LNCaP clone FGC (cell line): ENCODE results near the gene SLFN12.
"Not testable (repeated sequence)": the region's sequence is repeated elsewhere in the genome, so short reads cannot be mapped to it uniquely, and the experiment has no call there.

Experiments
- DNase-seq: peaks from one replicate; pipeline ENCODE4 v3.0.0-alpha.2; 2011; ENCODE audit warnings: low read depth
- H3K4me3 ChIP-seq: 2 replicates; pipeline ENCODE4 v1.5.1; 2011; ENCODE audit warnings: mild to moderate bottlenecking, low read depth, low read length, control low read depth
- TF ChIP-seq, protein P1 (sequence below): IDR thresholded peaks from 2 replicates; pipeline ENCODE4 v1.5.1; 2012; ENCODE audit warnings: mild to moderate bottlenecking; ENCODE audit not compliant: control insufficient read depth, insufficient read depth; ENCODE audit errors: extremely low read depth

The SLFN12 gene

GRCh38 chr17:35438433-35438832, 6.1 kb upstream of the SLFN12 start:
- DNase-seq: no peak
- H3K4me3 ChIP-seq: no peak overlapping the region
- TF ChIP-seq, protein P1, sequence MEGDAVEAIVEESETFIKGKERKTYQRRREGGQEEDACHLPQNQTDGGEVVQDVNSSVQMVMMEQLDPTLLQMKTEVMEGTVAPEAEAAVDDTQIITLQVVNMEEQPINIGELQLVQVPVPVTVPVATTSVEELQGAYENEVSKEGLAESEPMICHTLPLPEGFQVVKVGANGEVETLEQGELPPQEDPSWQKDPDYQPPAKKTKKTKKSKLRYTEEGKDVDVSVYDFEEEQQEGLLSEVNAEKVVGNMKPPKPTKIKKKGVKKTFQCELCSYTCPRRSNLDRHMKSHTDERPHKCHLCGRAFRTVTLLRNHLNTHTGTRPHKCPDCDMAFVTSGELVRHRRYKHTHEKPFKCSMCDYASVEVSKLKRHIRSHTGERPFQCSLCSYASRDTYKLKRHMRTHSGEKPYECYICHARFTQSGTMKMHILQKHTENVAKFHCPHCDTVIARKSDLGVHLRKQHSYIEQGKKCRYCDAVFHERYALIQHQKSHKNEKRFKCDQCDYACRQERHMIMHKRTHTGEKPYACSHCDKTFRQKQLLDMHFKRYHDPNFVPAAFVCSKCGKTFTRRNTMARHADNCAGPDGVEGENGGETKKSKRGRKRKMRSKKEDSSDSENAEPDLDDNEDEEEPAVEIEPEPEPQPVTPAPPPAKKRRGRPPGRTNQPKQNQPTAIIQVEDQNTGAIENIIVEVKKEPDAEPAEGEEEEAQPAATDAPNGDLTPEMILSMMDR: no peak

GRCh38 chr17:35433075-35433894, 985 bp upstream of the SLFN12 start:
- TF ChIP-seq, protein P1: no peak
- DNase-seq: peak; percentile 25
- H3K4me3 ChIP-seq: no peak overlapping the region

DNA sequence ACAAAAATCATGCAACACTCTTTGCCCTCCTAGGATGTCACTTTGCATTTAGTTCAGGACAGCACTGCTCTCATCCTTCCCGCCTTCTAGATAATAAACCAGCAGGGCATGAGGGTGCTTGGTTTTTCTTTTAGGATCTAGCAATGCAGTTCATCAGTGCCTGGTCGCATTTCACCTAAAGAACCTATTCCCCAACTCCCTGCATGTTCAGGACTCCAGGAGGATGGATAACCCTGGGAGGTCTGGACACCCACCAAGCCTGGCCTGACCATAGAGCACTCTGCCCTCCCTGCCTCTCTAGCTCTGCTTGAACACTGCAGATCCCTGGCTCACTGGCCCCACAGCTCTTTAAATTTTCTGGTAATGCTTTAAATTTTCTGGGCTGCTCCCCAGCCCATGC, 2.6 kb downstream of the SLFN12 start:
- no peak overlapping the region for H3K4me3 ChIP-seq
- TF ChIP-seq, protein P1: no peak
- DNase-seq: no peak

DNA sequence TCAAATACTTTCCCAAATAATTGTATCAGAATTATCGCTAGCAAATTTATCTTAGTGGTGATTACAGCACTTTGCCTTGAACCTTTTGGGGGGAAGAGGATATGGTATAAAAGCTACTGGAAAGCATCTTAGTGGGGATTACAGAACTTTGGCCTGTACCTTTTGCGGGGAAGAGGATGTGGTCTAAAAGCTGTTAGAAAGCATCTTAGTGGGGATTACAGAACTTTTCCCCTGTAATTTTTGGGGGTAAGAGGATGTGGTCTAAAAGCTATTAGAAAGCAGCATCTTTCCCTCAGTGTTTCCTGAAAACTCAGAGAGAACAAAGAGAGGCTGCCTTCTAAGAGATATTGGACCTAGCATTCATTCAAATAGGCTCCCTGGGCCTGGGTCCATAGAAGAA, 4.1 kb downstream of the SLFN12 start:
- H3K4me3 ChIP-seq: no peak overlapping the region
- TF ChIP-seq, protein P1: no peak
- DNase-seq: no peak

DNA sequence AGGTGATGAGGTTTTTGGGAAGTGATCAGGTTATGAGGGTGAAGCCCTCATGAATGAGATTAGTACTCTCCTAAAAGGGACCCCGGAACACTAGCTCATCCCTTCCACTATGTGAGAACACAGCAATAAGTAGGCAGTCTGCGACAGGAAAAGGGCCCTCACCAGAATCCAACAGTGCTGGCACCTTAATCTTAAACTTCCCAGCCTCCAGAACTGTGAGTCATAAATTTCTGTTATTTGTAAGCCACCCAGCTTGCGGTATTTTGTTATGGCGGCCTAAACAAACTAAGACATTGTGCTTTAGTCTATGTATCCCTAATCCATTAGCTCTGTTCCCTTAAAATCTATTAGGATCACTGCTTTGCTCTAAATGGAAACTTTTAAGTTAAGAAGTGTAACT, 8.5 kb downstream of the SLFN12 start:
- no peak overlapping the region for H3K4me3 ChIP-seq
- TF ChIP-seq, protein P1: no peak
- no peak for DNase-seq

- DNase-seq: not testable (repeated sequence)
Measured at GRCh38 chr17:35421069-35421468, 11.2 kb downstream of the SLFN12 start.

DNA sequence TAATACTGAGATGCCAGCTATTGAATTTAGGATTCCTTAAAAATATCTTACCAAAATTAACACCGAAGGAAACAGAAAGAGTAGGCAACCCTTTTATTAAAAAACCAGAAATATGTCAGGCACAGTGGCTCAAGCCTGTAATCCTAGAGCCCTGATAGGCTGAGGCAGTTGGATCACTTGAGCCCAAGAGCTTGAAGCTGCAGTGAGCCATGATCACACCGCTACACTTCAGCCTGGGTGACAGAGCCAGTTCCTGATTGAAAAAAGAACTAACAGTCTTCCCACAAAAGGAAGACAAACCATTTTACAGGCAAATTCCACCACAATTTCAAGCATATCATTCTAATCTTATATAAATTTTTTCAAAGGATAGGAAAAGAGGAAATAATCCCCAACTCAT, 15.6 kb downstream of the SLFN12 start:
- no peak overlapping the region for H3K4me3 ChIP-seq
- DNase-seq: no peak
- TF ChIP-seq, protein P1: no peak

More at GRCh38 chr17:35421069-35421468, 11.2 kb downstream of the SLFN12 start:
- H3K4me3 ChIP-seq: not testable (repeated sequence)

DNA sequence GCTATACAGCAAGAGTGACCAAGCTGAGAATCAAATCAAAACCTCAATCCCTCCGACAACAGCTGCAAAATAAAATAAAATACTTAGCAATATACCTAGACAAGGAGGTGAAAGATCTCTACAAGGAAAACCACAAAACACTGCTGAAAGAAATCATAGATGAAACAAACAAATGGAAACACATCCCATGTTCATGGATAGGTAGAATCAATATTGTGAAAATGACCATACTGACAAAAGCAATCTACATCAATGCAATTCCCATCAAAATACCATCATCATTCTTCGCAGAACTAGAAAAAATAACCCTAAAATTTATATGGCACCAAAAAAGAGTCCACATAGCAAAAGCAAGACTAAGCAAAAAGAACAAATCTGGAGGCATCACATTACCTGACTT, 17.6 kb downstream of the SLFN12 start:
- not testable (repeated sequence) for H3K4me3 ChIP-seq, DNase-seq
